ENCODE data around the gene DTNBP1. TPM values are rescaled to one million over a fixed set of nuclear protein-coding genes. Genes with fewer than 3 reads are reported as not detected.
A peak's percentile ranks its signal among the peaks of the same experiment; 100 is the strongest.

Gene DTNBP1
- polyA plus RNA-seq, 1 donor from 2014 or later, result 56.3 TPM

DNA sequence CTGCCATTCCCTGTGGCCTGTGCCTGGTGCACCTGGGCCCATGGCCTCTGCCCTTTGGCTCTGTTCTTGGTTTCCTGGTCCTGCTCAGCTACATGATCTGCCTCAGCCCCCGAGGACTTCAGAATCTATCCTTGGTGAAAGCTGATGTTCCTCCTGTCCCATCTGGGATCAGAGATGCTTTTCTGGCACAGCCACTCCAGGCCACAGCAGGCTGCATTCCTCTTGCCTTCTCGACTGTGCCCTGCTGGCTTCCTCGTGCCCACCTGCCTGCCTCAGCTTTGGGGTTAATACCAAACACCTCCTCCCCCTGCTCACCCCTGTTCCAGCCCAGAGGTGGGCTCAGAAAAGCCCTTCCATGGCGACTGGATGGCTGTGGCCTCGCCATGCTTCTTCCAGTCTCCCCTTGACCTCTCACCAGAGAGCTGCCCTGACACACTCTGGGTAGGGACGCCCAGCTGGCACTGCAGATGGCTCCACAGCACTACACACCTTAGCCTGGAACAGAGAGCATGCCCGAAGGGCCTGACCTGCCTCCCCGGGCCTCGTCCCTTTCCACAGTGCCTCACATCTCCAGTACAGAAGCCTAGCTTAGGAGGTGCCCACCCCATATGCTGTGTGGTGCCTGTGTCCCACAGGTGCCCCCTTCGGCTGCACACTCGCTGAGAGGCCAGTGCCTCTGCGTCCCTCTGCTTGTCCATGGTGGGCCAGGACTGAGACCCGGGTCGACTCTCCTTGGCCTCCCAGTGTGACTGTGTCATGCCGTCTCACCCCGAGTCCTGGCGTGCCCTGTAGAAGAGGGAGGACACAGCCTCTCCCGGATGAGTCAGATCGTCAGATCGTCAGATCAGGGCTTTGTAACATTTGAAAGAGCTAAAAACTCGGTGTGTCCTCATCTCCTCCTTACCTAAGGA is 148.8 kb downstream of the DTNBP1 start:
- Mint-ChIP-seq H3K36me3 (peaks cover 5% of the 10 kb centered on the region), H3K4me1 (no peaks in the 10 kb centered on the region), H3K27ac (peak overlapping the region in 2 of 3 donors; percentile 72 to 73), H3K27me3 (no peaks in the 10 kb centered on the region), H3K9me3 (no peaks in the 10 kb centered on the region), H3K4me3 (peak overlapping the region in 1 of 4 donors; percentile 57)

DNA sequence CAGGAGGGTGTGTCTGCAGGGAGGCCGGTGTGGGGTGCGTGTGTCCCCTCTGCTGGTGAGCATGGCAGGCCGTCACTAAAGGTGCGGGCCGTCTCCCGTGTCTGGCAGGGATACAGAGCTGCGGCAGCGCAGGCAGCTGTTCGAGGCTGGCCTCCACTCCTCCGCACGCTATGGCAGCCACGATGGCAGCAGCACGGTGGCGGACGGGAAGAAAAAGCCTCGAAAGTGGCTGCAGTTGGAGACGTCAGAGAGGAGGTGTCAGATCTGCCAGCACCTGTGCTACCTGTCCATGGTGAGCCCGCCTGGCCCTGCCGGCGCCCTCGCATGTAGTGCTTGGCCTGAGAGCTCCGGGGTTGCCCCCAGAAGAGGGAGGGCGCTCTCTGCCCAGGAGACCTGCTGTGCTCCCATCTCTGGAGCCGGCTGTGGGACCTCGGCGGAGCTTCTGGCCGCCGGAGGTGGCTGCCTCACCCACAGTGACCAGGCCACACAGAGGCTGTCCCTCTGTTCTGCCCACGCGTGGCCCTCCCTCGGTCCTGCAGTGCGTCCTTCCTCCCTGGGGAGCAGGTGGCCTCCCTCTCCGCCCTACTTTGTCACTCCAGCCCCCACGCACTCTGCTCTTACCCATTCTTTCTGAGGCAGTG is 149.6 kb downstream of the DTNBP1 start:
- H3K27me3 Mint-ChIP-seq, result no peaks in the 10 kb centered on the region
- H3K27ac Mint-ChIP-seq, result peak overlapping the region in 1 of 3 donors; percentile 72
- no peaks in the 10 kb centered on the region for H3K4me1 Mint-ChIP-seq
- H3K9me3 Mint-ChIP-seq, result no peaks in the 10 kb centered on the region
- no peak overlapping the region for H3K4me3 Mint-ChIP-seq
- H3K36me3 Mint-ChIP-seq, result peaks cover 3% of the 10 kb centered on the region

DNA sequence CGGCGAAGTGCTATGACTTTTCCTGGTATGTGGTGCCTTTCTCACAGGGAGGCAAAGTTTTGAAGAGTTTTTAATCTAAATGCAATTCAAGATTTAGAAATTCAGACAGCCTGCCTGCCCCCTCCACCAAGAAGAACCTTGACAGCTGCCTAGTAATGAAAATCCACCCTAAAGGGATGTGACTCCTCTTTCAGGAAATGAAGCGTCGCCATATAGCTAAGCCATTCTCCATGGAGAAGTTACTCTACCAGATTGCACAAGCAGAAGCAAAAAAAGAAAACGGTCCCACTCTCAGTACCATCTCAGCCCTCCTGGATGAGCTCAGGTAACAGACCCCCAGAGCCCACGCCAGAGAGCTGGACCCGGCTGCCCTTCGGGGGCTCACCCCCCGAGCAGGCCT is 150.1 kb downstream of the DTNBP1 start:
- no peaks in the 10 kb centered on the region for H3K9me3 Mint-ChIP-seq
- H3K27me3 Mint-ChIP-seq, result no peaks in the 10 kb centered on the region
- H3K4me1 Mint-ChIP-seq, result no peaks in the 10 kb centered on the region
- peaks cover 3% of the 10 kb centered on the region for H3K36me3 Mint-ChIP-seq
- H3K27ac Mint-ChIP-seq, result peak overlapping the region in 1 of 3 donors; percentile 50
- no peak overlapping the region for H3K4me3 Mint-ChIP-seq

DNA sequence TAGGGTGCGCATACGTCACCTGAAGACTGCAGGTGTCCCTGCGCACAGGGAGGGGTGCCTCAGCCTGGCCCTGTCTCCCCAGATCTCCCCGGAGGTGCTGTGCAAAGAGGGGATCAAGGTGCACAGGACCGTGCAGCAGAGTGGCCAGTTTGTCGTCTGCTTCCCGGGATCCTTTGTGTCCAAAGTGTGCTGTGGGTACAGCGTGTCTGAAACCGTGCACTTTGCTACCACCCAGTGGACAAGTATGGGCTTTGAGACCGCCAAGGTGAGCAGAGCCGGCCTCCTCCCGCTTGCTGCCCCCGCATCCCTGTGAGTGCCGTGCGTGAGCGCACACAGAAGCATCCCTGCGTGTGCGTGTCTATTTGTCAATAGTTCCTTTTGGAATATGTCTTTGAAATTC is 150.7 kb downstream of the DTNBP1 start:
- peak overlapping the region in 2 of 3 donors; percentile 50 to 73 for H3K27ac Mint-ChIP-seq
- H3K4me3 Mint-ChIP-seq, result no peak overlapping the region
- H3K36me3 Mint-ChIP-seq, result peaks cover 3% of the 10 kb centered on the region
- H3K9me3 Mint-ChIP-seq, result no peaks in the 10 kb centered on the region
- H3K4me1 Mint-ChIP-seq, result no peaks in the 10 kb centered on the region
- no peaks in the 10 kb centered on the region for H3K27me3 Mint-ChIP-seq

DNA sequence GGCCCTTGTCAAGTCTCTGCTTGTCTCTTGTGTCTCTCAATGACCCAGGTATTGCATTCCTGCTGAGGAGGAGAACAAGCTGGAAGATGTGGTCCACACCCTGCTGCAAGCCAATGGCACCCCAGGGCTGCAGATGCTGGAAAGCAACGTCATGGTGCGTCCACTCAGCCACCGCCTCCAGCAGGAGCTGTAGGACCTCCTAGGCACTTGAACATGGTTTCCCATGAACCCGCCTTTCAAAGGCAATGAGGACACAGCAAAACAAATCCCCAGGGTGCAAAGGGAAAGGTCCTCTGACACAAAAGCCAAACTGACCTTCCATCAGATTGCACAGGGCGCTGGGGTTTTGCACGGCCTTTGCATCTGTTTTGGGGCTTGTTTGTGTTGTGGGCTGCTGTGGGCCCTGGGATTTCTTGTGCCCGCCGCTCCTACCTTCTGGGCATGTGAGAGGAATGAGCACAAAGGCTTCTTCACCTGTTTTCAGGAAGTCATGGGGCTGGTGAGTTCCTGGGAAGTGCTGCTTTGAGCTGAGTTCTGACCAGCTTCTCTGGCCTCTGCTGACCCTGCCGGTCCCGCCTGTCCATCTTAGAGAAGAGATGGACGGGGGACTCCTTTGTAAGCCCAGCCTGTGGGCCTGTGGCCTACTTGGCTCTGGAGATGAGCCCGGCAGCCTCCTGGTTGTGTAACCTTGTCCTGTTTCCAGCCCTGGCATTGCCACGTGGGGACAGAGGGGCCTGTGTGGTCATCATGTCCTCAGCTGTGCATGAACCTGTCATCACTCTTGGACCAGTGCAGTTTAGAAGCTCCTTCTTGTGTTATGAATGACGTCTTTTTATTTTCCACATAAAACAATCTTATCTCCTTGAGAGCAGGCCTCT is 151.3 kb downstream of the DTNBP1 start:
- H3K9me3 Mint-ChIP-seq, result no peaks in the 10 kb centered on the region
- peak overlapping the region in 1 of 3 donors; percentile 42 for H3K27ac Mint-ChIP-seq
- H3K36me3 Mint-ChIP-seq, result peaks cover 3% of the 10 kb centered on the region
- no peaks in the 10 kb centered on the region for H3K4me1 Mint-ChIP-seq
- H3K27me3 Mint-ChIP-seq, result no peaks in the 10 kb centered on the region
- H3K4me3 Mint-ChIP-seq, result no peak overlapping the region

DNA sequence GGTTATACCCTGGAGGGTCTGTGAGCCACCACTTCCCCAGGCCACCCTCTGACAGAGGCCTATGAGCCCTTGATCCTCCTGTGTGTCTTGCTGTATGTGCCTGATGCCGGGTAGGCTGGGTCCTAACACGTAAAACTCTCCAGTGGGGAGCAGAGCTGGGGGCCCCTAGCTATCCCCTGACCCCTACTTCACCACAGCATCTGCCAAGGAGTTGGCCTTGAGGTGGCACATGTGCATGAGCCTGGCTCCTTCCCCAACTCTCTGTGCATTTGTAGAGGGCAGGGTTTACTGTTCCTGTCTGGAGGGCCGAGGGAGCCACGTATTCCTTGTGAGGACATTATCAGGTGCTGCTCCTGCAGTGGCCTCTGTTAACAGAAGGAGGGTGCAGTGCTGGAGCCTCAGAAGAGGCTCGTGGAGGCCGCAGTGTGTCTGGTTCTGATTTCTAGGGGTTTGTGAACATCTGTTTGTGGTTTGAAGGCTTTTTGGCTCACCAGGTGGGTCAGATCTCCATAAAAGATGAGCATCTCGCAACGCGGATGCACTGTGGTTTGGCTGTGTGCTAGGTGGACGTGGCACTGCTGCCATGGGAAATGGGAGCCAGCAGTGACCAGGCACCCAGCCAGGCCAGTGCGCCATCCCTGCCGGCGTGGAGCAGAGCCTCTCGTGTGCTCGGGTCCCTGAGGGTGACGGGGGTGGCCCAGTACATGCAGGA is 152.1 kb downstream of the DTNBP1 start:
- H3K27me3 Mint-ChIP-seq, result no peaks in the 10 kb centered on the region
- H3K27ac Mint-ChIP-seq, result peak overlapping the region; percentile 42 to 78 (median 67)
- H3K36me3 Mint-ChIP-seq, result peaks cover 3% of the 10 kb centered on the region
- H3K4me3 Mint-ChIP-seq, result no peak overlapping the region
- H3K4me1 Mint-ChIP-seq, result no peaks in the 10 kb centered on the region
- H3K9me3 Mint-ChIP-seq, result no peaks in the 10 kb centered on the region

DNA sequence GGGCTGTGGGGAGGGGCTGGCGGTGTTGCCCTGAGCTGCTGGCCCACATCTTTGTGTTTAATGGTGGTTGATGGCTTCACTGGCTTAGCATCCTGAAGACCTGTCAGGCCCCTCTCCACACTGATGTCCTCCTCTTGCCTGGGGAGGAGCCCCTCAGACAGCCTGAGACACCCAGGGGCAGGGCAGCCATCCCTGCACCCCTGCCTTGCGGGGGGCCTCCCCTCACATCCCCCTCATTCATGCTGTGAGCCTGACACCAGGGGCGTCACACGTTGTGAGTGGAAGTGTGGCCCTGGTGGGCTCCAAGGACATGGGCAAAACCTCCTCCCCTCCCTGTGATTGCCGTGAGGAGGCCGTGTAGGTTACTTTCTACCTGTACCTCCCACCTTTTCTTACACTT is 152.7 kb downstream of the DTNBP1 start:
- H3K36me3 Mint-ChIP-seq, result peaks cover 3% of the 10 kb centered on the region
- no peaks in the 10 kb centered on the region for H3K9me3 Mint-ChIP-seq
- H3K4me3 Mint-ChIP-seq, result peak overlapping the region in 1 of 4 donors; percentile 54
- H3K27me3 Mint-ChIP-seq, result no peaks in the 10 kb centered on the region
- H3K27ac Mint-ChIP-seq, result peak overlapping the region in 1 of 3 donors; percentile 78
- no peaks in the 10 kb centered on the region for H3K4me1 Mint-ChIP-seq

DNA sequence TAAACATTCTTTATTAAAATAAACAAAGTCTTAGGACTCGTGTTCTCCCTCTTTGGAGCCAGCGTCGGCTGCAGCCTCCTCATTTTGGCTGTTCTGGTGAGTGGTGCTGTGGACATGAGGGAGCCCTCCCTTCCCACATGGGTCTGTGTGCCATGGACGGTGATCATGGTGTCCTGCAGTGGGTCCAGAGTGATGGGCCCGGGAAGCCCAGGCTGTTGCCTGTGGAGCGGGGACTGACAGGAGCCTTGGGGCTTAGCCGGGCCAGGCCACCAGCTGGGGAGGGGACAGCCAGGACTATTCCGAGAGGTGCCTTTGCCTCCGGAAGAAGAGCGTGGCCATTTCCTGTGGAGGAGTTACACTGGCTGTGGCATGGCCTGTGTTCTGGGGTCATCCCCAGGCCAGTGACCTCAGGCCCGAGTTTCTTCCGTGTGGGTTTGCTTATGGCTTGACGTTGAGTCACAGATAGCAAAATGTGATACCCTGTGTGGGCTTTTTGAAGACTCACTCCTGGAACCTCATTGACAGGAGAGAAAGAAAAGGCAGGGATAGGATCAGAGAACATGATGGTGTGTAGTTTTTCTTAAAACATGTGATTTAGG is 153.4 kb downstream of the DTNBP1 start:
- Mint-ChIP-seq H3K27ac (peak overlapping the region in 1 of 3 donors; percentile 63), H3K4me1 (no peaks in the 10 kb centered on the region), H3K36me3 (peaks cover 6% of the 10 kb centered on the region), H3K4me3 (no peak overlapping the region), H3K9me3 (no peaks in the 10 kb centered on the region), H3K27me3 (no peaks in the 10 kb centered on the region)

DNA sequence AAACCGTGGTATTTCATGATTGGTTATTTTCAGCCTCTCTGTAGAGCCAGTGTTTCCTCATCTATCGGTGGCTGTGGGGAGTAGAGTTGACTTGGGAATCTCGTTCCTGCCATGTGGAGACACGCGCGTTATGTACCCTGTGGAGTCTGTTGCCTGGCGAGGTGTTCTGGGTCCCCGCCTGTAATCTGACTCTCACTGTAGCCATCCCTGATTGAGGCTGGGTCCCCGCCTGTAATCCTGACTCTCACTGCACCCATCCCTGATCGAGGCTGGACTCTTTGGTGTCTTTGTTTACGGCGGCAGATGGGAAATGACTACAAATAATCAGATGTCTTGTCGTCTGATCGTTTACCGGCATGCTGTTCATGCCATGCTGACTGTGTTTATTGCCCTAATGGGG is 153.9 kb downstream of the DTNBP1 start:
- peaks cover 5% of the 10 kb centered on the region for H3K36me3 Mint-ChIP-seq
- H3K4me1 Mint-ChIP-seq, result peaks cover 0 to 2% (median 0%) of the 10 kb centered on the region in 3 donors
- no peak overlapping the region for H3K4me3 Mint-ChIP-seq
- H3K27me3 Mint-ChIP-seq, result no peaks in the 10 kb centered on the region
- no peaks in the 10 kb centered on the region for H3K9me3 Mint-ChIP-seq
- H3K27ac Mint-ChIP-seq, result no peak overlapping the region

DNA sequence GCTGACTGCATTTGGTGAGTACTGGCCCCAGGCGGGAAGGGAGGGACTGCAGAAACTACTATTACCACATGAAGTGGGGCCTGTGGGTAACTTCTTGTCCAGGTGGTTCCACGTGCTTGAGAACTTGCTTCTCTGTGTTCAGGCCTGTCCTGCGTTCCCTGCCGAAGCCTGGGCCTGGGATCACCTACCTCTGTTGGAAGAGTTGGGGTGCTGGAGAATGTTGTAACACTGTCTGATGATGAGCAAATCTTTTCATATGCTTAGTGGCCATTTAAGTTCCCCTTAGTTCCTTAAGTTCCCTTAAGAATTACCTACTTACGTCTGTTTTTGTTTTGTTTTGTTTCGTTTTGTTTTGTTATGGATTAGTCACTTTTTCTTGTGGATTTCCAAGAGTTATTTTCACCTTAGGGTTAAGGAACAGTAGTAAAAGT is 154.4 kb downstream of the DTNBP1 start:
- H3K4me1 Mint-ChIP-seq, result peaks cover 0 to 2% (median 0%) of the 10 kb centered on the region in 3 donors
- peak overlapping the region in 1 of 3 donors; percentile 21 for H3K27ac Mint-ChIP-seq
- no peaks in the 10 kb centered on the region for H3K9me3 Mint-ChIP-seq
- peaks cover 4% of the 10 kb centered on the region for H3K36me3 Mint-ChIP-seq
- no peaks in the 10 kb centered on the region for H3K27me3 Mint-ChIP-seq
- peak overlapping the region in 1 of 4 donors; percentile 58 for H3K4me3 Mint-ChIP-seq

DNA sequence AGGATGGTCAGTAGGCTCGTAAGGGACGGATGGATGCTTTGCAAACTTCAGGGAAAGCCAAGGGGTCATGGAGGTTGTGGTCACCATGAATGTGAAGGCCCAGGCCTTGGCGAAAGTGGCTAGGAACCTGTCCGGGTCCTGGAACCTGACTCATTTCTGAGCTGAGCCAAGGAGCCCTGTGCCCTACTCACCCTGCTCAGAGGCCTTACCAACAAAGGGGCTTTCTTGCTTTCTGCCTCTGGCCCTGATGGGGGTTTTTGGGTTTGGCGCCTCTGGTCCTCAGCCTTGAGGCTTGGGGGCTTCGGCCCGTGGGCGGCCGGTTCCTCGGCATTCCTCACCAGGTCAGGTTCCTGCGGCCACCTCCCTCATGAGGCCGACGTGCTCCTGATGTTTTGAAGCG is 155.1 kb downstream of the DTNBP1 start:
- H3K36me3 Mint-ChIP-seq, result peaks cover 4% of the 10 kb centered on the region
- H3K27me3 Mint-ChIP-seq, result no peaks in the 10 kb centered on the region
- peaks cover 0 to 2% (median 0%) of the 10 kb centered on the region in 3 donors for H3K4me1 Mint-ChIP-seq
- H3K4me3 Mint-ChIP-seq, result no peak overlapping the region
- H3K27ac Mint-ChIP-seq, result no peak overlapping the region
- H3K9me3 Mint-ChIP-seq, result no peaks in the 10 kb centered on the region

DNA sequence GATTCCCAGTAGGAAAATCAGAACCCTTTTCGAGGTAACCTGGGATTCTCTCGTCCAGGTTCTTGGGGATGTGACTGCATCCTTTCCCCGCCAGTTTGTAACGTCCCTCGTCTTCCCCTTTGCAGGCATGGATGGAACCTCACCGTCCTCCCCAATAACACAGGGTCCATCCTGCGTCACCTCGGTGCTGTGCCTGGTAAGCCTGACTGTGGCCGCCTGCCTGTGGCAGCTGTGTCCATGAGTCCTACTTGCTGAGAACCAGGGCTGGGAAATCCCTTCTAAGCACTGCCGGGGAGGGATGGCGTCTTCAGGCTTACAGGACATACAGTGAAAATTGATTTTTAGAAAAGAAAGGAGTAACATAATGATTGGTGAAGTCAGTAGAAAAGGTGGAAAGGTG is 155.6 kb downstream of the DTNBP1 start:
- H3K27me3 Mint-ChIP-seq, result no peaks in the 10 kb centered on the region
- H3K9me3 Mint-ChIP-seq, result no peaks in the 10 kb centered on the region
- peaks cover 0 to 2% (median 0%) of the 10 kb centered on the region in 3 donors for H3K4me1 Mint-ChIP-seq
- H3K27ac Mint-ChIP-seq, result no peak overlapping the region
- H3K4me3 Mint-ChIP-seq, result no peak overlapping the region
- peaks cover 3% of the 10 kb centered on the region for H3K36me3 Mint-ChIP-seq

DNA sequence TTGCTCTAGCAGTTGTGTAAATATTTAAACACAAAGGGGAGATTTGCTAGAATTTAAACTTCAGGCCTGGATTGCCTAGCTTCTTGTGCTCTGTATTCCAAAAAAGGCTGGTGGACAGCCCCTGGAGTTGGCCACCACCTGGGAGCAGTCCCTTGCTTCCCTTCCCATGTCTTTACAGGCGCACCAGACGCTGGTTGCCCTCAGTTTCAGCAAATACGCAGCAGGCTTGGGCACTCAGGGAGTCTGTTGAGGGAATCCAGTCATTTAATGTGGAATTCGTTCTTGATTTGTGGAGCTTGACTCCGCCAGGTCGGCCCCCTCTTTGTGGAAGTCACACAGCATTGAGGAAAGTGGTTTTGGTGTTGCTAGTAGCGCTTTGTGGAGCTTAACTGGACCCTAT is 156.8 kb downstream of the DTNBP1 start:
- H3K27ac Mint-ChIP-seq, result peak overlapping the region in 1 of 3 donors; percentile 71
- no peaks in the 10 kb centered on the region for H3K9me3 Mint-ChIP-seq
- H3K4me3 Mint-ChIP-seq, result no peak overlapping the region
- peaks cover 0 to 2% (median 0%) of the 10 kb centered on the region in 3 donors for H3K4me1 Mint-ChIP-seq
- H3K36me3 Mint-ChIP-seq, result peaks cover 5% of the 10 kb centered on the region
- no peaks in the 10 kb centered on the region for H3K27me3 Mint-ChIP-seq

DNA sequence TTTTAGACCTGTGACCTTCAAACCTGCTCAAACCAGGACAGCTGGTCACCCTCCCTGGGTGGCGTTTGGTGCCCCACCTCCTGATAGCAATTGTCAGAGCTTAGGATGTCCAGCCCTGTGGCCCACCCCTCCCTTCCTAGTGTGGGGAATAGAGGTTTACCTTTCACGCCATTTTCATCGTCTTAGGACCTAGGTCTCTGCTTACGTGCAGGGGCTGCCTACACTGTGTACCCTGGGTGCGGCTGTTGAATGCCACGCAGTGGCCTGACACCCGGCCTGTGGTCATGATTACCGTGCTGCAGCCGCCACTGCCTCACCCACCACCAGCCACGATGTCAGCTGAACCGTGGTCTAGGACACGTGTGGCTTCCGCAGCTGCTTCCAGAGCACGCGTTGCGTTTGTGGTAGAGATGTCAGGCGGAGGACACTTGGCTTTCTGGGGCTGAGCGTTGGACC is 157.3 kb downstream of the DTNBP1 start:
- peaks cover 0 to 2% (median 0%) of the 10 kb centered on the region in 3 donors for H3K4me1 Mint-ChIP-seq
- peak overlapping the region in 1 of 3 donors; percentile 71 for H3K27ac Mint-ChIP-seq
- peaks cover 5% of the 10 kb centered on the region for H3K36me3 Mint-ChIP-seq
- no peaks in the 10 kb centered on the region for H3K27me3 Mint-ChIP-seq
- H3K9me3 Mint-ChIP-seq, result no peaks in the 10 kb centered on the region
- H3K4me3 Mint-ChIP-seq, result no peak overlapping the region

Measured in IgD-negative memory B cell (primary cell).